ELF-1 (cell line): ENCODE results near the gene KBTBD4.
"Not testable (repeated sequence)": the region's sequence is repeated elsewhere in the genome, so short reads cannot be mapped to it uniquely, and the experiment has no call there.

Experiments
- DNase-seq: peaks from one replicate; pipeline ENCODE4 v3.0.0-alpha.2; 2016; ENCODE audit warnings: low read depth, low spot score

Gene KBTBD4

DNA sequence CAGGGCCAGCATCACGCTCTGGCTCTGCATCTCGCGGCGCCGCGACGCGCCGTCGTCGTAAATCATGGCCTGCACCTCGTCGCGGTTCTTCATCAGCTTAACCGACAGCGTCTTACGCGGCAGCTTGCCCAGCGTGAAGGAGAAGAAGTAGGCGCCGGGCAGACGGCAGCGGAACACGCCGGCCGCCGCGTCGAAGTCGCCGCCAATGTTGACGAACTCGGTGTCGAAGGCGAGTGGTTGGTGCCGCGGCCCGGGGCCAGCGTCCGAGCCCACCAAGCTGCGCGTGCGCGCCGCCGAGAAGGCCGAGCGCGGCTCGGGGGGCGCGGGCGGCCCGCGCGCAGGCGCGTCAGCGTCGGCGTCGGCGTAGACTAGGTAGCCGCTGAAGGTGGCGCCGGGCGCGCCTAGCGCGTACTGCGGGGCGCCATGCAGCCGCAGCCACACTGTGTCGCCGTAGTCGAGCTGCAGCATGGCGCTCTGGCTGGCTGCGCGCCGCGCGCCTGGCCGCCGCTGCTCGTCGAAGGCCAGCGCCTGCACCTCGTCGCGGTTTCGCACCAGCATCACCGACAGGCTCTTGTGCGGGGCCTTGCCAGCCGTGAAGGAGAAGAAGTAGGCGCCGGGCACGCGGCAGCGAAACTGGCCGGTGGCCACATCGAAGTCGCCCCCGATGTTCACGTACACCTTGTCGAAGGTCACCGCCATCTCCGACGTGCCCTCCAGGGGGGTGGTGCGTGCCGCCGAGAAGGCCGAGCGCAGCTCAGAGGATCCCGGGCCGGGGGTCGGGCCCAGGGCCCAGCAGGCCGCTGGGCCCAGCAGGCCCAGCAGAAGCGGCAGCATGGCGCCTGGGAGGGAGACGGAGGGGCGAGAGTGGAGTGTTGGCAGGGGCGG is 11.4 kb upstream of the KBTBD4 start:
- peak; percentile 70 for DNase-seq

- DNase-seq, result no peak
These were observed 10.8 kb upstream of the KBTBD4 start for GRCh38 chr11:47589584-47589976.

GRCh38 chr11:47589118-47589517 is 10.3 kb upstream of the KBTBD4 start:
- DNase-seq, result no peak

DNA sequence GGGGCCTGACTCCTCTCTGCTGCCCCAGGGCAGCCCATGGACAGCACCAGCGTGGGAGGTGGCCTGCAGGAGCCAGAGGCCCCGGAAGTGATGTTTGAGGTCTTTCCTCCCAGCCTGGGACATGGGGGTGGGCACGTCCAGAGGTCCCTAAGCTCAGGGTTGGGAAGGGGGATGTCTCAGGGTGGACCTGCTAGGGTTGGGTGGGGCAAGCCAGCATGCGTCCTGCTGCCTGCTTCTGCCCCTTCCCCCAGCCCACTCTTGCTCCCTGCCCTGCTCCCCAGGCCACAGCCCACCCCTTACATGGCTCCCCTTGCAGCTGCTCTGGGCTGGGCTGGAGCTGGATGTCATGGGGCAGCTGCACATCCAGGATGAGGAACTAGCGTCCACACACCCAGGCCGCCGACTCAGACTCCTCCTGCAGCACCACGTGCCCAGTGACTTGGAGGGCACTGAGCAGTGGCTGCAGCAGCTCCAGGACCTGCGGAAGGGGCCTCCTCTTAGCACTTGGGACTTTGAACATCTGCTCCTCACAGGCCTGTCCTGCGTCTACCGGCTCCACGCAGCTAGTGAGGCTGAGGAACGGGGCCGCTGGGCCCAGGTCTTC is 9.1 kb upstream of the KBTBD4 start:
- no peak for DNase-seq

DNA sequence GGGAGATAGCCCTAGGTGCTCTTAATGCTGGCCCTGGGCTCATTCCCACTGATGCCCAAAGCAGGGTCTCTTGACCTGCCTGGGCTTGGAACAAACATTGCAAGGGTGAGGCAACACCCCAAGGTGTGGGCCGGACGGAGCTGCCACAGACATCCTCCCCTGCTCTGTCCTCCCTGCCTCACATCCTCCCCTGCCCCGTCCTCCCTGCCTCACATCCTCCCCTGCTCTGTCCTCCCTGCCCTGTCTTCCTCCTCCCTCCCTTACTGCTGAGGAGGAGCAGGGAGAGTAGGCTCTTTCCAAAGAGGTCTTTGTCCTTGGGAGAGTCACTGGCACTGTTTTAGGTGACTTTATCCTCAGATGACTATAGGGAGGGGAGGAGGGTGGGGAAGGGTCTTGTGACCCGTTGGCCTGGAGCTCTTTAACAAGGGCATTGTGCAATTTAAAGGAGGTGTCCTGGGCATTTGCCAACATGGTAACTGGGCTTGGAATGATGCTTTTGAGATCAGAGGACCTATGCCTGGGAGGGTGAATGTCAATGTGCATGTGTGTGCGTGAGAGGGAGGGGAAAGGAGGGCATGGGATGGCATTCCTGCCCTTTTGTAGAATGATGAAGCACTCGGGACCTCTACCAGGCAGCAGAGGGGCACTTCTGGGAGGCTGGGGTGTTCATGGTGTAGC is 8.4 kb upstream of the KBTBD4 start:
- DNase-seq, result no peak

DNA sequence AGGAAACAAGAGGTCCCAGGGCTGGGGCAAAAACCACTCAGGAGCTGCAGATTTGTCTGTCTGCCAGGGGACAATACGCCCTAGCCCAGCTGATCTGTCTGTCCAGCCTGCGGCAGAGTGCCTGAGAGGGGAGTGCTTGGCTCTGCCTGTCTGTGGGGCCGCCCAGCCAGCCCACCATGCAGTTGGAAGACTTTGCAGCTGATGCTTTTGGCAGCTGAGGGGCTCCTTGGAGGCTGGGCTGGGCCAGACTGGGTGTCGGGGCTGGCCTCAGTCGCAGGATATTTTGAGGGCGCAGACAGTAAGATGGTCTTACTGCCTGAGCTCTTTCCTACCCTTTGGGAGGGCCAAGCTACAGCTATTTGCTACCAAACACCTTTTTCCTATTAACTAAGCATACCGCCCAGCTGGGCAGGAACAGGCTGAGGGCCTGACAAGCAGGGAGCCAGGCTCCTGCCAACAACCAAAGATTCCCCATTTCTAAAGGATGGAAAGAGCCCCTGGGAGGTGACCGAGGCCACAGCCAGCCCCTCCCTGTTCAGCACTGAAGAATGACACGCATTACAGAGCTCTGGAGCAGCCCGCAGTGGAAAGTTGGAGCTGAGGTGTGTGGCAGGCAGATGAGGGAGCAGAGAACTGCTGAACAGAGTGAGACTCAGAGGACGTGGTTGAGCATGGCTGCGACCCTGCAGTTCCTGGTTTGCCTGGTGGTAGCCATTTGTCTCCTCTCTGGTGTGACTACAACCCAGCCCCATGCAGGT is 7.5 kb upstream of the KBTBD4 start, which contains the start of gene FAM180B:
Gene FAM180B (plus strand): TSS at position 581 of the 758 bp plus-strand sequence. CDS start 91 bp downstream, at position 672.
- no peak for DNase-seq

GRCh38 chr11:47583844-47584243 is 5.1 kb upstream of the KBTBD4 start:
- DNase-seq, result no peak

GRCh38 chr11:47577460-47578041 is 1.2 kb downstream of the KBTBD4 start:
- DNase-seq, result no peak

DNA sequence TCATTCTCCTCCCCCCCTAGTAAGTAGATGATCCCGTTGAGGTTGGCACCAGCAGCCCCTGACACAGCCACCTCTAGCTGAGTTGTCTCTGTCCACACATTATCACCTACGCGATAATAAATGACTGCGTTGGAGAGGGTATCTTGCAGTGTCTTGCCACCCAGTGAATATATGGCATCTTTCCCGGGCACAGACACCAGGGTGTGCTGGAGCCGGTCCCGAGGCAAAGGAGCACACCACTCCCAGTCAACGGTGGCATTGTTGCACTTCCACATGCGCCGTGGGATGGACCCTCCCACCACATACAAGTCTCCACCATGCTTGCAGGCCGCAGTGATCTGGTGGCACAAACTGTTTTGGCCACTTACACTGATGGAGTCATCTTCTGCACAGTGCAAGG is 5.4 kb downstream of the KBTBD4 start:
- DNase-seq, result no peak

- DNase-seq, result no peak
These were observed 6.0 kb downstream of the KBTBD4 start for GRCh38 chr11:47572715-47573255.

- DNase-seq, result no peak
These were observed 6.9 kb downstream of the KBTBD4 start for GRCh38 chr11:47571895-47572294.

DNA sequence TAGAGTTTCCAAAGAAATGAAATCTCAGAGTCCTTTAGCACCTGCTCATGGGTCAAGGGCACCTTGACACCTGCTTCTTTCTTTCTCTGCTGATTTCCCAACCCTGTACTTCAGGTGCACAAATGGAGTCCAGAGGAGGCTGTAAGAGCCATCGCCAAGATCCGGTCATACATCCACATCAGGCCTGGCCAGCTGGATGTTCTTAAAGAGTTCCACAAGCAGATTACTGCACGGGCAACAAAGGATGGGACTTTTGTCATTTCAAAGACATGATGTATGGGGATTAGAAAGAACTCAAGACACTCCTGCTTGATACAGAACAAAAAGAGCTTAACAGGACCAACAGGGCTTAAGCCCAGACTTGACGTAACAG is 7.4 kb downstream of the KBTBD4 start:
- DNase-seq, result no peak

DNA sequence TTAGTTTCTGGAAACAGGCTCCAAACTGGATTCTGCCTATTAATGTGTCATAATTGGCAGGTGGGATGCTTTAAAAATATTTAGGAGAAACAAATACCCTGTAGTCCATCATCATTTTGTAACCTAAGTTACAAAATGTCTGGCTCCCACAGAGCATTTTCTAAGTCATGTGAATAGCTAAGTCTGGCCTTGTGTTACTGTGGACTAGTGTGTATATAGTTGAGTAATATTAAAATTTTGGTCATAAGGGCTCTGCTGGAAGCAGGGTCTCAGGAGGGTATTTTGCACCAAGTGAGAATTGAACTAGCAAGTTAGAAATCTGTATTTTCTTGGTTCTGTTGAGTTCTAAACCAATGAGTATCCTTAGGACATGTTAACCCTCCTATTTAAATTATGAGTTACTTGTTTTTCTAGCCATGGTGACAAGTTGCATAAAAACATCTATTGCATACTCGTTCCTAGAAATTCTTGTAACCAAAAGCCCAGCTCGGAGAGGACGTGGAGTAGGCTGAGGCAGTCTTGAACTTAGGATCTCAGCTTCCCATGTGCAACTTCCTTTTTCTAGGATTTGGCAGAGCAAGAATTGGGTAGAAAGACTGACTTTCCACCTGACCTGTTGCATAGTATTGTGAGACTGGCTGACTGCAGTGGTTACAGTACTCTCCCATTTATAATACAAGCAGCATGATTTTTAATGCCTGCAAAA is 8.0 kb downstream of the KBTBD4 start:
- no peak for DNase-seq

- no peak for DNase-seq
These were observed 9.1 kb downstream of the KBTBD4 start for GRCh38 chr11:47569646-47570045.

GRCh38 chr11:47566149-47566698 is 12.5 kb downstream of the KBTBD4 start:
- DNase-seq, result no peak

DNA sequence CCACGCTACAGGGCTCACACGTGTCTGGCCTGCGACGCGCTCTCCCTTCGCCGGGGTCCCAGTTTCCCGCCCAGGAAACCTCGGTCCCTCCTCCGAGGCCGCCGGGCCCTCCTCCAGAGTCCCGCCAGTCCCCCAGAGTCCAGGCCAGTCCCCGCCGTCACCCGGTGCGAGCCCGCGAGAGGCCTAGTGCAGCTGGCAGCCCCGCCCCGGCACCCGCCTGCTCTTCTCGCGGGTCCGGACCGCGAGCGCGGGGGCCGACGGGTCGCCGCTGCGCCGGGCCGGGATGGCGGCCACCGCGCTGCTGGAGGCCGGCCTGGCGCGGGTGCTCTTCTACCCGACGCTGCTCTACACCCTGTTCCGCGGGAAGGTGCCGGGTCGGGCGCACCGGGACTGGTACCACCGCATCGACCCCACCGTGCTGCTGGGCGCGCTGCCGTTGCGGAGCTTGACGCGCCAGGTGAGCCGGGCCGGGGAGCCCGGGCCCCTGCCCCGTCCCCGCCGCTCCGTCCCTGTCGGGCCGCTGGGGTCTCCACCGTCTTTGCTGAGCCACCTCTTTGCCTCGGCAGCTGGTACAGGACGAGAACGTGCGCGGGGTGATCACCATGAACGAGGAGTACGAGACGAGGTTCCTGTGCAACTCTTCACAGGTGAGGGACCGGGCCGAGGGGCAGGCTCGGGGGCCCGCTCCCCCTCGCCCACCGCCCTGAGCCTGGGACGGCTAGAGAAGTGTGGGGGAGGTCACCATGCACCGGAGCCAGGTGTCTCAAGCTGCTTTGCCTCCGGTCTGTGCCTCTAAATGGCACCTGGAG is 13.2 kb downstream of the KBTBD4 start, which contains the start of gene PTPMT1:
Gene PTPMT1 (plus strand): TSS at position 260 of the 809 bp plus-strand sequence. CDS start 24 bp downstream, at position 284.
- DNase-seq, result peak; percentile 65

- no peak for DNase-seq
These were observed 13.8 kb downstream of the KBTBD4 start for GRCh38 chr11:47564933-47565339.

- DNase-seq, result not testable (repeated sequence)
These were observed 14.4 kb downstream of the KBTBD4 start for GRCh38 chr11:47564366-47564765.

GRCh38 chr11:47562393-47562792 is 16.4 kb downstream of the KBTBD4 start:
- not testable (repeated sequence) for DNase-seq
